Measurements from ENCODE around the gene SEPTIN2. TPM values are rescaled to one million over a fixed set of nuclear protein-coding genes. Genes with fewer than 3 reads are reported as not detected.

The SEPTIN2 gene
- total RNA-seq, 4 donors from 2014 or later = 126 to 233 (median 165) TPM

- H3K36me3 ChIP-seq = no peaks in the 10 kb centered on the region
- DNase-seq (ENCODE audit: low spot score in 2 of 2) = no peak
- H3K9me3 ChIP-seq = no peaks in the 10 kb centered on the region
- H3K4me1 ChIP-seq = peaks cover 40% of the 10 kb centered on the region
- WGBS = 89% methylated on average over 7 of the region's 7 CpGs
- H3K4me3 ChIP-seq = no peak overlapping the region
- TF ChIP-seq CTCF (IDR thresholded peaks at IDR 0.05) = no peak
- no peak for TF ChIP-seq POLR2AphosphoS5 (IDR thresholded peaks at IDR 0.05)
- TF ChIP-seq POLR2A (IDR thresholded peaks at IDR 0.05) = no peak
- no peak for TF ChIP-seq EP300 (IDR thresholded peaks at IDR 0.05)
- no peak overlapping the region for H3K27ac ChIP-seq
- no peaks in the 10 kb centered on the region for H3K27me3 ChIP-seq
These were observed 43.8 kb downstream of the SEPTIN2 start for GRCh38 chr2:241359481-241360045.

GRCh38 chr2:241363426-241363825, 47.7 kb downstream of the SEPTIN2 start:
- H3K4me1 ChIP-seq = peaks cover 15% of the 10 kb centered on the region
- H3K27me3 ChIP-seq = no peaks in the 10 kb centered on the region
- no peak for DNase-seq (ENCODE audit: low spot score in 2 of 2)
- no peaks in the 10 kb centered on the region for H3K9me3 ChIP-seq
- H3K4me3 ChIP-seq = no peak overlapping the region
- H3K36me3 ChIP-seq = no peaks in the 10 kb centered on the region
- WGBS = 76% methylated on average over 7 of the region's 7 CpGs
- TF ChIP-seq POLR2AphosphoS5 (IDR thresholded peaks at IDR 0.05) = no peak
- no peak for TF ChIP-seq POLR2A (IDR thresholded peaks at IDR 0.05)
- no peak overlapping the region for H3K27ac ChIP-seq

- Histone ChIP-seq H3K4me1 (peaks cover 4% of the 10 kb centered on the region), H3K27me3 (no peaks in the 10 kb centered on the region), H3K4me3 (no peak overlapping the region), H3K27ac (no peak overlapping the region), H3K36me3 (no peaks in the 10 kb centered on the region), H3K9me3 (no peaks in the 10 kb centered on the region)
- TF ChIP-seq CTCF (IDR thresholded peaks at IDR 0.05) = no peak
- TF ChIP-seq EP300 (IDR thresholded peaks at IDR 0.05) = no peak
- TF ChIP-seq POLR2A (IDR thresholded peaks at IDR 0.05) = no peak
- no peak for TF ChIP-seq POLR2AphosphoS5 (IDR thresholded peaks at IDR 0.05)
- DNase-seq (ENCODE audit: low spot score in 2 of 2) = no peak
- 59% methylated on average over 2 of the region's 2 CpGs for WGBS
These were observed 49.1 kb downstream of the SEPTIN2 start for GRCh38 chr2:241364781-241365180.

GRCh38 chr2:241366678-241367077, 51.0 kb downstream of the SEPTIN2 start:
- peaks cover 8% of the 10 kb centered on the region for H3K4me1 ChIP-seq
- H3K27ac ChIP-seq = no peak overlapping the region
- H3K4me3 ChIP-seq = no peak overlapping the region
- WGBS = 88% methylated on average over 2 of the region's 2 CpGs
- TF ChIP-seq POLR2AphosphoS5 (IDR thresholded peaks at IDR 0.05) = no peak
- TF ChIP-seq EP300 (IDR thresholded peaks at IDR 0.05) = no peak
- no peak for TF ChIP-seq CTCF (IDR thresholded peaks at IDR 0.05)
- TF ChIP-seq POLR2A (IDR thresholded peaks at IDR 0.05) = no peak
- no peaks in the 10 kb centered on the region for H3K9me3 ChIP-seq
- no peaks in the 10 kb centered on the region for H3K27me3 ChIP-seq
- no peaks in the 10 kb centered on the region for H3K36me3 ChIP-seq
- no peak for DNase-seq (ENCODE audit: low spot score in 2 of 2)

- Histone ChIP-seq H3K36me3 (no peaks in the 10 kb centered on the region), H3K4me3 (no peak overlapping the region), H3K27me3 (no peaks in the 10 kb centered on the region), H3K9me3 (no peaks in the 10 kb centered on the region), H3K27ac (no peak overlapping the region), H3K4me1 (peaks cover 15% of the 10 kb centered on the region)
- DNase-seq (ENCODE audit: low spot score in 2 of 2) = no peak
- 89% methylated on average over 3 of the region's 3 CpGs for whole genome bisulfite sequencing
- no peak for TF ChIP-seq POLR2A (IDR thresholded peaks at IDR 0.05)
These were observed 52.9 kb downstream of the SEPTIN2 start for GRCh38 chr2:241368643-241369042.

- no peak for DNase-seq (ENCODE audit: low spot score in 2 of 2)
- Histone ChIP-seq H3K4me3 (no peak overlapping the region), H3K27ac (peak overlapping the region; percentile 12), H3K4me1 (peaks cover 22% of the 10 kb centered on the region), H3K27me3 (no peaks in the 10 kb centered on the region), H3K36me3 (peaks cover 13% of the 10 kb centered on the region), H3K9me3 (no peaks in the 10 kb centered on the region)
- TF ChIP-seq POLR2AphosphoS5 (IDR thresholded peaks at IDR 0.05) = no peak
- no peak for TF ChIP-seq CTCF (IDR thresholded peaks at IDR 0.05)
- TF ChIP-seq POLR2A (IDR thresholded peaks at IDR 0.05) = no peak
- no peak for TF ChIP-seq EP300 (IDR thresholded peaks at IDR 0.05)
- 50% methylated on average over 11 of the region's 11 CpGs for WGBS
These were observed 56.8 kb downstream of the SEPTIN2 start for GRCh38 chr2:241372361-241372992.
